Loucy (cell line): ENCODE results near the gene MACROD1.

Experiments used
- H2AFZ ChIP-seq: fragments of 200-600 bp; sonication (generic); 2 replicates; pipeline ENCODE4 v1.6.0; 2016; ENCODE audit warnings: antibody characterized with exemption, mild to moderate bottlenecking, low read length, moderate library complexity
- H3F3A ChIP-seq: fragments of 200-600 bp; 2 replicates; pipeline ENCODE4 v1.6.0; 2016; ENCODE audit warnings: antibody characterized with exemption, low read depth, mild to moderate bottlenecking
- H3K27me3 ChIP-seq: fragments of 200-600 bp; sonication (generic); 2 replicates; pipeline ENCODE4 v1.6.1; 2014; ENCODE audit warnings: low read length, mild to moderate bottlenecking; ENCODE audit not compliant: insufficient read depth, poor library complexity, severe bottlenecking
- H3K36me3 ChIP-seq: fragments of 200-600 bp; sonication (generic); 2 replicates; pipeline ENCODE4 v1.6.1; 2016; ENCODE audit warnings: low read length; ENCODE audit not compliant: insufficient read depth
- H3K4me1 ChIP-seq: fragments of 200-600 bp; sonication (generic); 2 replicates; pipeline ENCODE4 v1.5.1; 2014; ENCODE audit warnings: low read length, mild to moderate bottlenecking; ENCODE audit not compliant: insufficient read depth, poor library complexity, severe bottlenecking
- H3K4me2 ChIP-seq: fragments of 200-600 bp; sonication (generic); 2 replicates; pipeline ENCODE4 v1.6.0; 2014; ENCODE audit warnings: antibody characterized with exemption, low read length, low read depth, mild to moderate bottlenecking; ENCODE audit not compliant: poor library complexity, severe bottlenecking
- H3K4me3 ChIP-seq: fragments of 200-600 bp; sonication (generic); 2 replicates; pipeline ENCODE4 v1.5.1; 2014; ENCODE audit warnings: low read length, mild to moderate bottlenecking, mixed read lengths; ENCODE audit not compliant: poor library complexity, severe bottlenecking
- H3K79me2 ChIP-seq: fragments of 200-600 bp; sonication (generic); 2 replicates; pipeline ENCODE4 v1.6.1; 2014; ENCODE audit warnings: low read length; ENCODE audit not compliant: insufficient read depth
- H3K9ac ChIP-seq: fragments of 200-600 bp; sonication (generic); 2 replicates; pipeline ENCODE4 v1.6.0; 2014; ENCODE audit warnings: mild to moderate bottlenecking, low read depth, low read length, moderate library complexity; ENCODE audit not compliant: poor library complexity, severe bottlenecking
- H3K9me2 ChIP-seq: fragments of 200-600 bp; sonication (generic); replicated peaks from 2 replicates; pipeline ENCODE4 v1.6.1; 2016; ENCODE audit warnings: low read depth, low read length, mixed read lengths
- H3K9me3 ChIP-seq: fragments of 200-600 bp; sonication (generic); 2 replicates; pipeline ENCODE4 v1.6.1; 2014; ENCODE audit warnings: mild to moderate bottlenecking, antibody characterized with exemption, low read length, low read depth; ENCODE audit not compliant: insufficient read depth
- H4K20me1 ChIP-seq: fragments of 200-600 bp; sonication (generic); 2 replicates; pipeline ENCODE4 v1.6.0; 2014; ENCODE audit warnings: antibody characterized with exemption, low read length, mild to moderate bottlenecking; ENCODE audit not compliant: insufficient read depth, poor library complexity, severe bottlenecking
- EZH2phosphoT487 ChIP-seq: fragments of 200-600 bp; IDR thresholded peaks from 2 replicates; pipeline ENCODE4 v1.6.1; 2018; ENCODE audit warnings: antibody characterized with exemption, mild to moderate bottlenecking, moderate library complexity, borderline replicate concordance
- TF ChIP-seq, protein P1 (sequence below): fragments of 200-600 bp; sonication (generic); conservative IDR thresholded peaks from 2 replicates; pipeline ENCODE4 v1.5.1; 2014; ENCODE audit warnings: mild to moderate bottlenecking, antibody characterized with exemption, low read length

Gene MACROD1

DNA sequence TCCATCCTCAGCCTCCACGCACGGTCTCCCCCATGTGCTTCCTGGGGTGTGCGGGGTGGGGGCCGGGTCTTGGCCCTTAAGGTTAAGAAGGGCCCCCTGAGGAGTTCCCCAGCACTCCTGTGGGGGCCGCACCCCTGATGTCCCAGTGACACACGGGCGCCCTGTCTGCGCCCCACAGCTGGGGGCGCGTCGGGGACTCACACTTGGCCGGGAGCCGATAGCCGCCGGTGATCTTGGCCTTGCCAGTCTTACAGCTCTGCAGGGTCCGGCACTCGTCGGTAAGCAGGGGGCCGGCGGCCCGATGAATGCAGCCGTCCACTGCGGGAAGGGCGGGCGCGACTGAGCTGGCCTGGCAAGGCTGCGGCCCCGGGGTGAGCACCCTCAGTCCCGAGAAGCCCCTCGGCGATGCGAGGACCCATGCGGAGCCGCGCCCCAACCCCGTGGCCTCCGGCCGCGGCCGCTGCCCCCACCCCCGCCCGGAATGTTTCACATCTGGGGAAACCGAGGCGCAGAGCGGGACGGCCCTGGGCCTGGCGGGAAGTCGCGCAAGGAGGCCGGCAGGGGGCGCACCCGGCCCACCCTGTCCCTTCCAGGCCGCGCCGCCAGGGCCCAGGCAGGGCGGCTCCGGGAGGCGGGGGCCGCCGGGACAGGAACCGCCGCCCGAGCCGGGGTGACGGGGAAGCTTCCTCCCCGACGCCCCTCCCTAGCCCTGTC is 165.7 kb downstream of the MACROD1 start:
- H3K4me3 ChIP-seq, result no peak overlapping the region
- no peaks in the 10 kb centered on the region for H3F3A ChIP-seq
- TF ChIP-seq, protein P1, sequence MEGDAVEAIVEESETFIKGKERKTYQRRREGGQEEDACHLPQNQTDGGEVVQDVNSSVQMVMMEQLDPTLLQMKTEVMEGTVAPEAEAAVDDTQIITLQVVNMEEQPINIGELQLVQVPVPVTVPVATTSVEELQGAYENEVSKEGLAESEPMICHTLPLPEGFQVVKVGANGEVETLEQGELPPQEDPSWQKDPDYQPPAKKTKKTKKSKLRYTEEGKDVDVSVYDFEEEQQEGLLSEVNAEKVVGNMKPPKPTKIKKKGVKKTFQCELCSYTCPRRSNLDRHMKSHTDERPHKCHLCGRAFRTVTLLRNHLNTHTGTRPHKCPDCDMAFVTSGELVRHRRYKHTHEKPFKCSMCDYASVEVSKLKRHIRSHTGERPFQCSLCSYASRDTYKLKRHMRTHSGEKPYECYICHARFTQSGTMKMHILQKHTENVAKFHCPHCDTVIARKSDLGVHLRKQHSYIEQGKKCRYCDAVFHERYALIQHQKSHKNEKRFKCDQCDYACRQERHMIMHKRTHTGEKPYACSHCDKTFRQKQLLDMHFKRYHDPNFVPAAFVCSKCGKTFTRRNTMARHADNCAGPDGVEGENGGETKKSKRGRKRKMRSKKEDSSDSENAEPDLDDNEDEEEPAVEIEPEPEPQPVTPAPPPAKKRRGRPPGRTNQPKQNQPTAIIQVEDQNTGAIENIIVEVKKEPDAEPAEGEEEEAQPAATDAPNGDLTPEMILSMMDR, result no peak
- no peak for TF ChIP-seq EZH2phosphoT487
- H4K20me1 ChIP-seq, result peaks cover 8% of the 10 kb centered on the region
- no peaks in the 10 kb centered on the region for H3K9me3 ChIP-seq
- H3K4me1 ChIP-seq, result no peaks in the 10 kb centered on the region
- no peak overlapping the region for H3K9ac ChIP-seq
- peaks cover 41% of the 10 kb centered on the region; the same call in 1 of the 2 replicates for H3K36me3 ChIP-seq
- no peak overlapping the region for H2AFZ ChIP-seq
- no peaks in the 10 kb centered on the region for H3K27me3 ChIP-seq
- H3K9me2 ChIP-seq, result no peaks in the 10 kb centered on the region
- H3K4me2 ChIP-seq, result no peak overlapping the region
- H3K79me2 ChIP-seq, result no peaks in the 10 kb centered on the region

DNA sequence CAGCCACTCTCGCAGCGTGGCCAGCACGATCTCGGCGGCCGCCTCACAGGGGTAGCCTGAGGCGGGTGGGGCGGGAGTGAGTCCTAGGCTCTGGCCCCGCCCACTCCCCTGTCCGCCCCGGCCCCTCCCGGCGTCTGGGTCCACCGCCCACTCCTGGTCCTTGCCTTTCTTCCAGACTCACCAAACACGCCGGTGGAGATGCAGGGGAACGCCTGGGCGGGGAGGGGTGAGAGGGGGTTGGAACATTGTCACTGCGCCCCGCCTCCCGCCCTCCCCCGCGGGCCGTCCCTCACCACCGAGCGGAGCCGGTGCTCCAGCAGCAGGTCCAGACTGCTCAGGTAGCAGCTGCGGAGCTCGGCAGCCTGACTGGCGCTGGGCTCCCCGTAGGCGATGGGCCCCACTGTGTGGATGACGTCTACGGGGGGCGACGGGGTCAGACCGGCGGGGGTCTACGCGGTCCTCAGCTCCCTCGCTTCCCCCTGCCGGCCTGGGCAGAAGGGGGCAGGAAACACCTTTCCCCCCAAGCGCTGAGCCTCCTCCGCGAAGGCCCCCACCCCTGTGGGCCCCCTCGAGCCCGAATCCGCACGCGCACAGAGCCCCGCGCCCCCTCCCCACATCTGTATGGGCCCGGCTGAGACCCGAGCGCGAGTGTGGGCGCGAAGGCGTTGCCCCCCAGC is 166.4 kb downstream of the MACROD1 start:
- Histone ChIP-seq H3K9ac (no peak overlapping the region), H4K20me1 (peaks cover 11% of the 10 kb centered on the region), H3K4me1 (no peaks in the 10 kb centered on the region), H3K4me2 (no peak overlapping the region), H3K4me3 (no peak overlapping the region), H2AFZ (no peak overlapping the region), H3K9me3 (no peaks in the 10 kb centered on the region), H3K27me3 (no peaks in the 10 kb centered on the region), H3K36me3 (peaks cover 47% of the 10 kb centered on the region; the same call in 1 of the 2 replicates), H3F3A (no peaks in the 10 kb centered on the region), H3K79me2 (no peaks in the 10 kb centered on the region), H3K9me2 (no peaks in the 10 kb centered on the region)
- no peak for TF ChIP-seq EZH2phosphoT487
- TF ChIP-seq, protein P1, result no peak

DNA sequence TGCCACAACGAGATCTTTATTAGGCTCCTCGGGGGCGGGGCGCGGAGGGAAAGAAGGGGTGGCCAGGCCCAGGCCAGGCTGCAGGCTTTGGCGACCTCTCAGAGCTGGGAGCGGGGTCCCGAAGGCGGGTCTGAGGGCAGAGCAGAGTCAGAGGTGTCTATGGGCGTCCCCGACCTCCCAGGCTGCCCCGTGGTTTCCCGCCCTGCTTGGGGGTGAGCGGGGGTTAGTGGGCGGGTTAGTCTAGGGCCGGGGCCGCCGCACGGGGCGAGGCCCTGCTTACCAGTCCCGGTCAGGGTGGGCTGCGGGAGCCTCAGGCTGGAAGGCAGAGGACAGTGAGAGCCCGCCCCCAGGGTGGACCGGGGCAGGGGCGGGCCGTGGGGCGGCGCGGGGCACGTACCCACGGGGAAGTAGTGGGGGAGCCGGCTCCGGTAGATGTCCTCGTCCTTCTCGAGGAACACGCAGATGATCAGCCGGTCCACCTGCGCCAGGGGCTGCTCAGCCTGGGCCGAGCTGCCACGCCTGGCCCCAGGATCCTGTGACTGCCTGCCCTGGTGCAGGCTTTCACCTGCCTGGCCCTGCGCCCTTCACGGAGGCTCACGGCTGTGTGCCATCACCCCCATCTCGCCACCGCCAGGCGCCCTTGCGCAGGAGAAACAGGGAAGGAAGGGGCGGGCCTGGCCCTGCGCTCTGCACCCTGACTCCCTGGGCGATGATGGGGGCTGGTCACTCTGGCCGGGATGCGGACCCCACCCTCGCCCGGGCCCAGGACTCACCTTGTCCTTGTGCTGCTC is 167.2 kb downstream of the MACROD1 start:
- no peaks in the 10 kb centered on the region for H3K4me1 ChIP-seq
- no peaks in the 10 kb centered on the region for H3F3A ChIP-seq
- TF ChIP-seq, protein P1, result no peak
- no peak for TF ChIP-seq EZH2phosphoT487
- H3K4me3 ChIP-seq, result no peak overlapping the region
- no peak overlapping the region for H3K4me2 ChIP-seq
- no peak overlapping the region for H3K9ac ChIP-seq
- H3K27me3 ChIP-seq, result no peaks in the 10 kb centered on the region
- peaks cover 2% of the 10 kb centered on the region; the same call in 1 of the 2 replicates for H3K79me2 ChIP-seq
- H2AFZ ChIP-seq, result no peak overlapping the region
- H3K9me3 ChIP-seq, result no peaks in the 10 kb centered on the region
- H3K9me2 ChIP-seq, result no peaks in the 10 kb centered on the region
- H4K20me1 ChIP-seq, result peaks cover 6% of the 10 kb centered on the region
- peaks cover 48% of the 10 kb centered on the region; the same call in 1 of the 2 replicates for H3K36me3 ChIP-seq
